Measurements from ENCODE around the gene NXPH2.
"Not testable (repeated sequence)": the region's sequence is repeated elsewhere in the genome, so short reads cannot be mapped to it uniquely, and the experiment has no call there.

Gene NXPH2

GRCh38 chr2:138752197-138752956, 27.8 kb downstream of the NXPH2 start:
- DNase-seq: no peak

GRCh38 chr2:138744713-138745112, 35.5 kb downstream of the NXPH2 start:
- DNase-seq: no peak

- DNase-seq: no peak
Observed at GRCh38 chr2:138742441-138743057, 37.6 kb downstream of the NXPH2 start.

- no peak for DNase-seq
Observed at GRCh38 chr2:138741851-138742250, 38.3 kb downstream of the NXPH2 start.

- DNase-seq: not testable (repeated sequence)
Observed at GRCh38 chr2:138737009-138737554, 43.1 kb downstream of the NXPH2 start.

GRCh38 chr2:138732651-138733050, 47.5 kb downstream of the NXPH2 start:
- DNase-seq: no peak

GRCh38 chr2:138730497-138731030, 49.6 kb downstream of the NXPH2 start:
- no peak for DNase-seq

GRCh38 chr2:138727956-138728355, 52.2 kb downstream of the NXPH2 start:
- no peak for DNase-seq

- no peak for DNase-seq
Observed at GRCh38 chr2:138726681-138727080, 53.5 kb downstream of the NXPH2 start.

- no peak for DNase-seq
Observed at GRCh38 chr2:138724729-138725459, 55.3 kb downstream of the NXPH2 start.

- no peak for DNase-seq
Observed at GRCh38 chr2:138724327-138724726, 55.9 kb downstream of the NXPH2 start.

GRCh38 chr2:138723196-138723987, 56.8 kb downstream of the NXPH2 start:
- no peak for DNase-seq

GRCh38 chr2:138722316-138722715, 57.9 kb downstream of the NXPH2 start:
- DNase-seq: peak in 1 of 2 donors; percentile 5

- DNase-seq: no peak
Observed at GRCh38 chr2:138720035-138720838, 60.0 kb downstream of the NXPH2 start.

GRCh38 chr2:138718405-138718804, 61.8 kb downstream of the NXPH2 start:
- DNase-seq: no peak

GRCh38 chr2:138716183-138716582, 64.0 kb downstream of the NXPH2 start:
- DNase-seq: no peak

- no peak for DNase-seq
Observed at GRCh38 chr2:138713504-138713903, 66.7 kb downstream of the NXPH2 start.

- DNase-seq: no peak
Observed at GRCh38 chr2:138713069-138713496, 67.1 kb downstream of the NXPH2 start.

- DNase-seq: no peak
Observed at GRCh38 chr2:138712212-138712979, 67.8 kb downstream of the NXPH2 start.

GRCh38 chr2:138711812-138712211, 68.4 kb downstream of the NXPH2 start:
- DNase-seq: no peak
